Measurements from ENCODE around the gene PRKD1.
A peak's percentile ranks its signal among the peaks of the same experiment; 100 is the strongest.

Gene PRKD1

DNA sequence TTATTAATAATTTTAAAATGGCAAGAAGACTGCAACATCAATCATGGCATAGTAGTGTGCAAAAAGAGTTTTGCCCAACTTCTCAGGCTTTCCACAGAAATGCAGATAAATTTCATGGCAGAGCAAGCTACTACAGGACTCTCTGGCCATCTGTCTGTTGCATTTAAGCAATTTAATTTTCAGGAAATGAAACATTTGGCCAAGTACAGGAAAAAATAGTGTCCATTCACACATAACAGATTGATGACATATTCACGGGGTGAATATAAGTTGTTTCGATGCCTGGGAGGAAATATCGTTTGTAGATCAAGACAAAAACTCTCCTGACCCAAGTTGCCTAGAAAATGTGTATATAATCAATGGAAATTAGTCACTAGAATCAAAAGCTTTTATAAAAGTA, 324.0 kb downstream of the PRKD1 start:
- TF ChIP-seq, protein P1, sequence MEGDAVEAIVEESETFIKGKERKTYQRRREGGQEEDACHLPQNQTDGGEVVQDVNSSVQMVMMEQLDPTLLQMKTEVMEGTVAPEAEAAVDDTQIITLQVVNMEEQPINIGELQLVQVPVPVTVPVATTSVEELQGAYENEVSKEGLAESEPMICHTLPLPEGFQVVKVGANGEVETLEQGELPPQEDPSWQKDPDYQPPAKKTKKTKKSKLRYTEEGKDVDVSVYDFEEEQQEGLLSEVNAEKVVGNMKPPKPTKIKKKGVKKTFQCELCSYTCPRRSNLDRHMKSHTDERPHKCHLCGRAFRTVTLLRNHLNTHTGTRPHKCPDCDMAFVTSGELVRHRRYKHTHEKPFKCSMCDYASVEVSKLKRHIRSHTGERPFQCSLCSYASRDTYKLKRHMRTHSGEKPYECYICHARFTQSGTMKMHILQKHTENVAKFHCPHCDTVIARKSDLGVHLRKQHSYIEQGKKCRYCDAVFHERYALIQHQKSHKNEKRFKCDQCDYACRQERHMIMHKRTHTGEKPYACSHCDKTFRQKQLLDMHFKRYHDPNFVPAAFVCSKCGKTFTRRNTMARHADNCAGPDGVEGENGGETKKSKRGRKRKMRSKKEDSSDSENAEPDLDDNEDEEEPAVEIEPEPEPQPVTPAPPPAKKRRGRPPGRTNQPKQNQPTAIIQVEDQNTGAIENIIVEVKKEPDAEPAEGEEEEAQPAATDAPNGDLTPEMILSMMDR (IDR thresholded peaks at IDR 0.05; ENCODE audit: low read depth, low read length, missing control alignments) = no peak
- in situ Hi-C loops (cut with HindIII; ENCODE audit: low sequenced_read_pairs) = no loop called here
- no peak overlapping the region for H3K4me3 ChIP-seq (ENCODE audit: low read depth, low read length)

DNA sequence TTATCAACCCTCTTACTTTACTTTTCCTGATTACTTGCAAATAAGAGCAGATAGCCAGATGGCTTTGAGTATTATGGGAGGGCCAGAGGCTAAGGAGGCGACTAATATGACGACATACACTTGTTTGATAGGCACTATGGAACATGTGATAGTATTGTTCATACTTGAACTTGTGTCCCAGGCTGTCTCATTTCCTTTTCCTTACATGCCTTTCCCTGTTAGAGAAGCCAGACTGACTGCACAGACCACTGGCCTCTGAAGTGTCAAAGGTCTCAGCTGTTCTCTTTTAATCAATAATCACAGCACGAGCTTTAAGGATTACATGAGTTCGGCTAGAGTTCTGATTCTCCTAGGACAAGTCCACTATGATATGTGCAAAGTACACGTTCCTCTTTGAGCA, 326.0 kb downstream of the PRKD1 start:
- DNase-seq (ENCODE audit: low read depth) = no peak
- in situ Hi-C loops (cut with HindIII; ENCODE audit: low sequenced_read_pairs) = no loop called here
- H3K4me3 ChIP-seq (ENCODE audit: low read depth, low read length) = no peak overlapping the region
- TF ChIP-seq, protein P1 (IDR thresholded peaks at IDR 0.05; ENCODE audit: low read depth, low read length, missing control alignments) = no peak

More for the DNA sequence above, 324.0 kb downstream of the PRKD1 start:
- DNase-seq (ENCODE audit: low read depth) = no peak

DNA sequence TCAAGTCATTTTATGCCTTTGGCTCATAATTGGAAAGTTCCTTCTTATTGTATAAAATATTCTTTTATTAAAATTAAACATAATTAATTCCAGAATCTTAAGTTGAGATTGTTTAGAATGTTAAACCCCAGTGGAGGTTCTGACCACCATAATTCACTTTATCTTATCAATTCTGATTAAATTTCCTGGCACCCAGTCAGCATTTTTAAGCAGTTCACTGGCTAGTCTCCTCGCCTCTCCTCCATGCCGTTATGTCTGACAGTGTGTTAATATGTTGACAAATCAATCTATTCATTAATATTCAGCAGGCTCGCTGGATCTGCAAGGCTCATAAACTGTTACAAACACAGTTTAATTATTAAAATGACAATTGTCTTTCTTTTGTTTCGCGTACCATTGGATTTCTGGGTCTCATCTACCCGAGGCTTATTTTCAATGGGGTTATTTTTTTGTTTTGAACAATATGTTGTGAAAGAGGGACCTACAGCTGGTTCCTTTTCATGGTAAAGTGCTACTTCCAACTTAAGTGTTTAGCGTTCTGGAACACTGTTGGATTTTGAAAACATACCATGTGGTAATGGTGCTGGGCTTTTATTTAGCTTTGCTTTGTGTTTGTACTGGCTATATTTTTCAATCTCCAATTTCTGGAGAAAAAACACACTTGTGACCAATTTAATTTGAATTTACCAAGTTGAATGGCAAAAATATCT, 339.7 kb downstream of the PRKD1 start:
- no peak for DNase-seq (ENCODE audit: low read depth)
- in situ Hi-C loops (cut with HindIII; ENCODE audit: low sequenced_read_pairs) = no loop called here

GRCh38 chr14:29587046-29587445, 340.6 kb downstream of the PRKD1 start:
- H3K4me3 ChIP-seq (ENCODE audit: low read depth, low read length) = no peak overlapping the region
- in situ Hi-C loops (cut with HindIII; ENCODE audit: low sequenced_read_pairs) = no loop called here
- TF ChIP-seq, protein P1 (IDR thresholded peaks at IDR 0.05; ENCODE audit: low read depth, low read length, missing control alignments) = no peak
- no peak for DNase-seq (ENCODE audit: low read depth)

More for the DNA sequence above, 339.7 kb downstream of the PRKD1 start:
- TF ChIP-seq, protein P1 (IDR thresholded peaks at IDR 0.05; ENCODE audit: low read depth, low read length, missing control alignments) = no peak
- no peak overlapping the region for H3K4me3 ChIP-seq (ENCODE audit: low read depth, low read length)

GRCh38 chr14:29584992-29585391, 342.7 kb downstream of the PRKD1 start:
- no peak overlapping the region for H3K4me3 ChIP-seq (ENCODE audit: low read depth, low read length)
- in situ Hi-C loops (cut with HindIII; ENCODE audit: low sequenced_read_pairs) = no loop called here
- TF ChIP-seq, protein P1 (IDR thresholded peaks at IDR 0.05; ENCODE audit: low read depth, low read length, missing control alignments) = no peak
- peak; percentile 70 for DNase-seq (ENCODE audit: low read depth)

DNA sequence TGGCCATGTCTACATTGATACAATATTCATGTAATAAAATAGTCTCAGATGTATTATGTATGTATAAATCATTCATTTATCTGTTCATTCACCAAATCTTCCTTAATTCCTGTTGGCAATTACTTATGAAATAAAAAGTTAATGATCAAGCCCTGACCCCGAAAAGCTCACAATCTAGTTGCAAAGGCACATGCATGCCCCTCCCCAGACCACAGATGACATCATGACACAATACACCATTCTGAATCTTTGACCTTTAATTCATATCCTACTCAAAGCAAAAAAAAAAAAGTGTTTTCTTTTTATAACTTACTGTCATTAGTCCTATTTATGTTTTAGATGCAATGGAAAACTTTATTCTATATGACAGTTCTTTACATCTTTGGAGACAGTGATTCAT, 346.9 kb downstream of the PRKD1 start:
- in situ Hi-C loops (cut with HindIII; ENCODE audit: low sequenced_read_pairs) = no loop called here
- H3K4me3 ChIP-seq (ENCODE audit: low read depth, low read length) = no peak overlapping the region
- no peak for DNase-seq (ENCODE audit: low read depth)
- TF ChIP-seq, protein P1 (IDR thresholded peaks at IDR 0.05; ENCODE audit: low read depth, low read length, missing control alignments) = no peak
